Suppressor macrophage treated with lipopolysaccharide for 4 hours (primary cell): ENCODE results near the gene DGKD.
"Not testable (repeated sequence)": the region's sequence is repeated elsewhere in the genome, so short reads cannot be mapped to it uniquely, and the experiment has no call there.

Experiments
- DNase-seq: peaks from one replicate; pipeline ENCODE4 v3.0.0-alpha.2; 2020

Gene DGKD

DNA sequence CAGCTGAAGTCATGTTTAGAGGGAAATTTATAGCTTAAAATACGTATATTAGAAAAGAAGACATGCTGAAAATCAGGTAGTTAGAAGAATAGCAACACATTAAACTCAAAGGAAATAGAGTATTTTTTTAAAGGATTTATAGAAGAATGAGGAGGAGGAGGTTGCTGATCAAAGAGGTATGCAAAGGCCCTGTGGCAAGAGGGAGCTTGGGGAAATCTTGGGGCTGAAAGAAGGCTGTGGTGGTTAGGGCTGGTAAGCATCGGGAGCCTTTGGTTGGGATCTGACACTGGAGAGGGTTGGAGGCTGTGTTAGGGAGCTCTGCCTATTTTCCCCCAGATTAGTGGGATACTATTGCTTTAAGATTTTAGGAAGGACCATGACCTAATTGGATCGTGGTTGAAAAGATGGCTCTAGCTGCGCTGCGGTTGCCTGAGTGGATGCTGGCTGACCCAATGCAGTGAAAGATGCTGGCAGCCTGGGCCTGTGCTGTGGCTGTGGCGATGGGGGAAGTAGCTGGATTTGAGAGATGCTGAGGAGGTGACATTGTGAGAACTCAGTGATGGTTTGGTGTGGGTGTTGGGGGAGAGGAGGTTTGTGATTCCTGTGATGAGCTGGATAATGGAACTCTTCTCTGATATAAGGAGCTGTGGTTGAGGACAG lies 11.7 kb downstream of the DGKD start:
- DNase-seq: no peak

DNA sequence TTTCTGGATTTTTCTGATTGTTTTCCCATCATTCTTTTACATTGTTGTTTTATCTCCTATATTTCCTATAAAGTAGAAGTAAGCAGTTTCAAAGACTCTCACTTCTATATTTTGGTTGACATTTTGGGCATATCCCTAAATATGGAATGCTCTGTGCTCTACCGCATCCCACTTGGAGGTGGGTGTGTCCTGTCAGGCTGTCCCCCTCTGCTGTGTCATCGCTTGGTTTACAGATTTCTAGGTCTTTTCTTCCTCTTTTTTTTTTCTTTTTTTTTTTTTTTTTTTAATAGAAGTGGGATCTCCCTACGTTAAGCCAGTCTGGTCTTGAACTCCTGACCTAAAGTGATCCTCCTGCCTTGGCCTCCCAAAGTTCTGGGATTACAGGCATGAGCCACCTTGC lies 13.3 kb downstream of the DGKD start:
- DNase-seq: peak; percentile 53

DNA sequence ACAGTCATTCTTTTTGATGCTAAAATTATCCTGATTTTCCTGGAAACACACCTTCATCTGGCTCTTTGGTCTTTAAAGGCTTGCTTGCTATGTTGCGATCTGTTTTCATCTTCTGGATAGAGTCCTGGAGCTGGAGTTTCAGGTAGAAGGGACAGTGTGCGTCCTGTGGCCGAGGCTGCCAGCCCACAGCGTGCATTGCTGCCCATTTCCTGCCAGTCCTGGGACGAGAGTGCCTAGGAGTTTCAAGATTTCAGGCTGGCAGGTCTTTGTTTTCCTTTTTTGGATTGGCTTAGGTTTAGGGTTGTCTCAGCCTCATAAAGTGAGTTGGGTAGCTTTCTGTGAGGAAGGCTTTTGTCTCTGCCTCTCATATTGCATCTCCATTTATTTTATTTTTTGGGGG lies 14.5 kb downstream of the DGKD start:
- no peak for DNase-seq

DNA sequence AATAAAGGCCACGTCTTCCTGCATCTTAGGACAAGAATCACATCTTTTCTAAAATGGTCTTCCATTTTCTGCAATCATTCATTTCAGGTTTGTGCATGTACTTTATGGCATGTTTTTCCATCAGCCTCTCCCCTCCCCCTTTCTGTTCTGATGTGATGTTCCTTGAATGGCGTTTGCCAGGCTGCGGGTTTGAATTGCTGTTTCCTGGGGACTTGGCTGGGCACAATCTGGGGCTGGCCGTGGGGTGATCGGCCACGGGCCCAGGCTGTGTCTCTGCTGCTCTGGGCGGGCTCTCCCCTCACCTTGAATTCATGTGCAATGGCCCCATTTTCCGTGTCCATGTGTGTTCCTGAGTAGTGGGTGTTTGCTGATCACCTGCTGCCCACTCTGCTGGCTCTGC lies 15.2 kb downstream of the DGKD start:
- DNase-seq: no peak

DNA sequence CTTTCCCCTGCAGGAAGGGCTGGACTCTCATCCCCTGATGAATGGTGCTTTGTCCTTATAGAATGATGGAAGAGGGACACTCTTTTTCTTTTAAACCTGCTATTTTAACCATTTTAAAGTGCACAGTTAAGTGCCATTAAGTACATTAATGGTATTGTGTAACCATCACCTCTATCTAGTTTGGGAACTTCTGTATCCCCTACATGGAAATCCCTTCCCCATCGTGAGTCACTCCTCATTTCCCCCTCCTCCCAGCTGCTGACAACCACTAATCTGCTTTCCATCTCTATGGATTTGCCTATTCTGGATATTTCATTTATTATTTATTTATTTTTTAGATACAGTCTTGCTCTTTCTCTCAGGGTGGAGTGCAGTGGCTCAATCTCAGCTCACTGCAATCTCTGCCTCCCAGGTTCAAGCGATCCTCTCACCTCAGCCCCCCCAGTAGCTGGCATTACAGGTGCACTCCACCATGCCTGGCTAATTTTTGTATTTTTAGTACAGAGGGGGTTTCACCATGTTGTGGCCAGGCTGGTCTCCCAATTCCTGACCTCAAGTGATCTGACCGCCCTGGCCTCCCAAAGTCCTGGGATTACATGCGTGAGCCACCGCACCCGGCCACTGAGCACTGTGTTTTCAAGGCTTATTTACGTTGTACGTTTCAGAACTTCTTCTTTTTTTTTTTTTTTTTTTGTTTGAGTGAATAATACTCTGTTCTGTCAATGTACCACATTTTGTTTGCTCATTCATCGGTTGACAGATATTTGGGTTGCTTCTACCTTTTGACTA lies 15.8 kb downstream of the DGKD start:
- DNase-seq: peak; percentile 45

DNA sequence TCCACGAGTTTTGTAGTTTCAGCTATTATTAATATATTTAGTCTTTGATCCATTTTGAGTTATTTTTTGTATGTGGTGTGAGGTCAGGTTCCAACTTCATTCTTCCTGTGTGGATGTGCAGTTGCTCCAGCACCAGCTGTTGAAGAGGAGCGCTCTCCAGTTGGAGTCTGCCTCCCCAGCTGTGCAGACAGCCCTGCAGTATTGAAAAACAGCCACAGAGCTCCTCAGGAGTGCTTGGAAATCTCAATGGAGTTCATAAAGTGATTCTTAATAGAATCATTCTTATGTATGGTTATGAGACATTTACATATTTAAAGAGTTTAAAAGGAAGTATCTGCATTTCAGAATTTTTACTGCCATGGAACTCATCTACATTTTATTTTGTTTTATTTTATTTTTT lies 17.3 kb downstream of the DGKD start:
- no peak for DNase-seq

DNA sequence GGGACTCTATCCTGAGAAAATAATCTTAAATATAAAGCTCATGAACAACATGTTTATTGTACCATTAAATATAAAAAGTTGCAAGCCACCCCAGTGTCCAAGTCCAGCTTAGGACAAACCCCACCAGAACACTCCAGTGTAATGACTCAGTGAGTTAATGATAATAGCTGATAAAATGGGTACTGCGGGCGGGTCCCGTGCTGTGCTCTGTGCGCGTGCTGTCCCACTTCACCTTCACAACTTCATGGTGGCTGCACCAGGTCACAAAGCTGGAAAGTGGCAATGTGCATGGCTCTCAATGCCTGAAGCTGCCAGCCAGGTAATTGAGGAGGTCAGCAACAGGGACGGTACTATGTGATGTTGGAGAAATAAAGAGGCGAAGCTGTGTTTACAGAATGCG lies 18.6 kb downstream of the DGKD start:
- no peak for DNase-seq

DNA sequence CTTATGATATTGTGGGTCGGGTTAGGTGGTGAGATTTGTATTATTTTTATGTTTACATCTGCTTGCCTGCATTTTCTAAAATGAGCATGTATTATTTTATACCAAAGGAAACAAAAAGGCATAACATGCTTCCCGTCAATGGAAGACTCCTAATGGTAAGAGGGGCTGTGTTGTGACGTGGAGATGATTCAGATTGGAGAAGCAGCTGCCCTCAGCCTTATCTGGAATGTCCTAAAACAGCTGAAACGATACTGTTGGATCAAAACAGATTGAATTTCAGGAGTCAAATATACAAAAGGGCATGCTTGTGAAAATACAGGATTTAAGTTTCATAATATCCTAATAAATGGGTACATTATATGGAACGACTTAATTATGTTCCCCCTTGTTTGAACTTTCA lies 19.0 kb downstream of the DGKD start:
- DNase-seq: no peak

DNA sequence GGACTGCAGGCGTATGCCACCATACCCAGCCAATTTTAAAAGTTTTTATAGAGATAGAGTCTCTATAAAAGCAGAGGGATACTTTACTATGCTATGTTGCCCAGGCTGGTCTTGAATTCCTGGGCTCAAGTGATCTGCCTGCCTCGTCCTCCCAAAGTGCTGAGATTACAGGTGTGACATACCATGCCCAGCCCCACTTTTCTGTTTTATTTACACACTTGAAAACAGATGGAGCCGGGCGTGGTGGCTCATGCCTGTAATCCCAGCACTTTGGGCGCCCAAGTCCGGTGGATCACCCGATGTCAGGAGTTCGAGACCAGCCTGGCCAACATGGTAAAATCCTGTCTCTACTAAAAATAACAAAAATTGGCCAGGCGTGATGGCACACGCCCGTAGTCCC lies 20.5 kb downstream of the DGKD start:
- not testable (repeated sequence) for DNase-seq

DNA sequence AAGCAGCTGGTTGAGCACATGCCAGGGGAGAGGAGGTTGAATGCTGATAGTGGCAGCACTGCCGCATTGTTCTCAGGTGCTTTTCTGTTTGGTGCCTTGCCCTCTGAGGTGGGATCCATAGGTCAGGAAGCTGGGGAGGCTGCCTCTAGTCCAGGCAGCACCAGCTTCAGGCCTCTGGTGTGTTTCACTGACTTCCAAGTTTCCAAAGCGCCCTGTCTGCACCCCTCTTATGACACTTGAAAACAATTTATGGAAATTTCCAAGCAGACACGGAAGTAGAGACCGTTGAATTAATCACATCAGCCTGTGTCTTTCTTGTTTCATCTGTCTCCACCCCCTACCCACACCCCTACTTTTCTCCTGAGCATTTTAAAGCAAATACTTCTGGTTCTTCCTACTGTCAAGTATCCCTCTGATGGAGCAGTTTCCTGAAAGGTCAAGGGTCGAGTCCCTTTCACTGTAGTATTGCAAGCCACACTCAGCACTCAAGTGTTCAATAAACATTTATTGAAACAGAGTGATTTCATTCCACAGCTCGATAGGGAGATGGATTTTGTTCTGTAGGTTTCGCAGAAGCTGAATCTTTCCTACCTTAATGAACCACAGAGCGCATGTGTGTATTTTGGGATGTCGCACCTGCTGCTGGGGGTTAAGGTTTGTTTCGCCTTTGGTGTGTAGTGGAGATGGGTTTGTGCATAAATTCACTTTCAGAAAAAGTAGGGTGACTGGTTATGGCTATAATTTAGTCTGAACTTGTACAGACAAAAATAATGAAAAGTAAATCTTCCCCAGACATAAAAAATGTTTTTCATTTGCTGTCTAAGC lies 21.4 kb downstream of the DGKD start:
- DNase-seq: no peak

DNA sequence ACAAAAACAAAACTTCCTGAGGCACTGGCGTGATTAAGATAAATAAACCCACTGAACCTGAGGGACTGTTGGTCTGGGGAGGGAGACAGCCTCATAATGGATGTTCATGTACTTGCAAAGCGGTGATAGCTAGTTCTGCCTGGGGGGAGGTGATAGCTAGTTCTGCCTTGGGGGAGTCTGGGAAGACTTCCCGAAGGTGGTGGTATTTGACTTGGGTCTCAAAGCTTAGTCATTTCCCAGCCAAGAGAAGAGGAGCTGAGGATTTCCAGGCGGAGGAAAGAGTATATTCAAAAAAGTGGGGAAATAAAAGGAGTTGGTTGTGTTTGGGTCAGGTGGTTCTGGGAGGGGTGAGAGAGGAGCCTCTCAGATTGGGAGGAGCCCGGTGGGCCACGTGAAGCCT lies 24.7 kb downstream of the DGKD start:
- no peak for DNase-seq

DNA sequence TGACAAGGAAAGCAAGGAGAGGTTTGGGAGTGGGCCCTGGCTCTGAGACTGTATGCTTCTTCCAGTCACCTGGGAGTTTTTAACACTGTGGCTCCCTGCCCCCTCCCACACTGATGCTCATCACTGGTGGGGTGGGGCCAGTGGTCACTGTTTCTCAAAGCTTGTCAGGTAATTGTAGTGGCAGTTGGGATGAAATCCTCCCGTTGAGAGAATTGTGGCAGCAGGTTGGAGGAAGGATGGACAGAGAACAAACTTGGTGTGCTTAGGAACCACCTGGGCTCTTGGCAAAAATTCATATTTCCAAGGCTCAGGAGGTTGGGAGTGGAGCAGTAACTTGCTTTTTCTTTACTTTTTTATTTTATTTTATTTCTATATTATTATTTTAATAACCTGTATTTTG lies 25.1 kb downstream of the DGKD start:
- DNase-seq: no peak

DNA sequence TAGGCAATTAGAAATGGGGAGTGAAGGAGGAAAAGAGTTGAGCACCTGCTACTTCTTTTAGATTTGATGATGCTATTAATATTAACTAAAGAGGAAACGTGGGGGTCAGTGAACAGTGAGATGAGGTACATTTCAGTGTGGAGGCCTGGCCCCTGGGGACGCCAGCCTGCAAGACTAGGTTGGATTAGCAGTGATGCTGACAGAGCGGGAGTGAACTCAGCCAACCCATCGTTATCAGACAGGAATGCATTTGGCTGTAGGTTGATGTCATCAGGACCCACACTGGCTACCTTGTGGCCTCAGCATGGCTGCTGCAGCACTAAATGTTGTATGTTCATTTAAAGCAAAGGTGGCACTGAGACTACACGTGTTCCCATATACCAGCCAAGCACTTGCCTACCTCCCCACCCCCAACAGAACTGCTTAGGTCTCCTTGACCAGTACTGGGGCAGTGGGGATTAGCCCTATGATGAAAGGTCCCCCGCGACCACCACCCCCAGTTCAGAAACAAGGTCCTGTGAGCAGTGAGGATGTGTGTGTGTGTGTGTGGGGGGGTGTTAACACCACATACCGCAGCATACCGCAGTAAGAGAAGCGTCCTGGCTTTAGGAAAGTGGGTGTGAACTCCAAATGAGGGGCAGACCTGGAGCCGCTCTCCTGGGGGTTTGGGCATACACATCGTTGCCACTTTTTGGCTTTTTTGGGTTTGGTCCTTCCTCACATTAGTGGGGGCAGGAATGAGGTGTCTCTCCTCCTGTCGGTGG lies 26.0 kb downstream of the DGKD start:
- no peak for DNase-seq

DNA sequence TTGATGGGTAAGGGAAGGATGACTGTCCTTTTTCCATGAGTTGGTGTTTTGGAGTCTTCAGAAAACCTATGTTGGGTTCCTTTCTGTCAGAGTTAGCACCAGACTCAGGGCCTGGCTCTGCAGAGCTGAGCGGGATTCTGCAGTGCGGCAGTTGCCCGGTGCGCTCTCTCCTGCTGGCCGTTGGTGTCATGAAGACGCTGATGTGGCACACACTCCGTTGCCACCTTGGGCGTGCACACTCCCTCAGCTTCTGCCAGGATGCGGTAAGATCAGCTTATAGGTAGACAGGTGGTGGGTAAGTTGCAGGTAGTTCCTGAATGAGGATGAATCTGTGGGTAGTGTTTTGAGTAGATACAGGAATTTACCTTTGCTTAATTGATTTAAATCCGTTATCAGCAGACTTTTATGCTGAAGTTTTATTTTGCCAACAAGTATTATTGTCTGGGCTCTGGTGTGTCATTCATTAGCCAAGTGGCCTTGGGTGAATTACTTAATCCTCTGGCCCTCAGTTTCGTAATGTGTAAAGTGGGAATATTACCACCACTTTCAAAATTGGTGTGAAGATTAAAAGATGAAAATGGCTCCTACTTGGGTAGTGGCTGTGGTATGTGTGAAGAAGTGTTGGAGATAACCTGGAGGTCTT lies 26.8 kb downstream of the DGKD start:
- peak; percentile 33 for DNase-seq

DNA sequence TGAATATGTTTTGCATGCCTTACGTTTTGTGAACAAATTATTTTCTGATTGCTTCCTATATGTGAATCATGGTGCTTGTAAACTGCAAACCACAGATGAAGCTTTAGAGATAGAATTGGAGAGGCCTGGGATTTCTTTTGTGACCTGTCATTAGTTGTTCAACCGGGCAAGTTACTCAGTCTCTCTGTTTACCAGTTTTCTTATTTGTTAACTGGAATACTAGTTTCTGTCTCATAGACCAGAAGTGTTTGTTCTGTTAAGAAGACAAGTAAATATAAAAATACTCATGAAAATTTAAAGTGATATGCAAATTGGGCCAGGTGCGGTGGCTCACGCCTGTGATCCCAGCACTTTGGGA lies 27.3 kb downstream of the DGKD start:
- DNase-seq: no peak

DNA sequence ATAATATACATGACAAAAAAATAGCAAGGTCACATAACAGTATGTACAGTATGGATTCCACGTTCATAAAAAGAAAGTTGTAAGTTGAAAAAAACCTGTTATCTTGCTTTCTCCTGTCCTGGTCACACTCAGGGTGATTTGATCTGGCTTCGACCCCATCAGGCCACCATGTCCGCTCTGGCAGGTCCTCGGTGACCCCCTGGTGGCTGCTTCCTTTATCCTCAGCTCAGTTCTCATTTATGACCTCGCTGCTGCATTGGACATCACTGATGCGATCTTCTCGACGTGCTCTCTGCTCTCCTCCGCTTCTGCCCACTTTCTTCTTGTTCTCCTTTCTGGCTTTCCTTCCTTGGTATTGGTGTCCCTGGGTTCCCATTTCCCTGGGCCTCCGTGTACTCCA lies 29.7 kb downstream of the DGKD start:
- DNase-seq: peak; percentile 19

DNA sequence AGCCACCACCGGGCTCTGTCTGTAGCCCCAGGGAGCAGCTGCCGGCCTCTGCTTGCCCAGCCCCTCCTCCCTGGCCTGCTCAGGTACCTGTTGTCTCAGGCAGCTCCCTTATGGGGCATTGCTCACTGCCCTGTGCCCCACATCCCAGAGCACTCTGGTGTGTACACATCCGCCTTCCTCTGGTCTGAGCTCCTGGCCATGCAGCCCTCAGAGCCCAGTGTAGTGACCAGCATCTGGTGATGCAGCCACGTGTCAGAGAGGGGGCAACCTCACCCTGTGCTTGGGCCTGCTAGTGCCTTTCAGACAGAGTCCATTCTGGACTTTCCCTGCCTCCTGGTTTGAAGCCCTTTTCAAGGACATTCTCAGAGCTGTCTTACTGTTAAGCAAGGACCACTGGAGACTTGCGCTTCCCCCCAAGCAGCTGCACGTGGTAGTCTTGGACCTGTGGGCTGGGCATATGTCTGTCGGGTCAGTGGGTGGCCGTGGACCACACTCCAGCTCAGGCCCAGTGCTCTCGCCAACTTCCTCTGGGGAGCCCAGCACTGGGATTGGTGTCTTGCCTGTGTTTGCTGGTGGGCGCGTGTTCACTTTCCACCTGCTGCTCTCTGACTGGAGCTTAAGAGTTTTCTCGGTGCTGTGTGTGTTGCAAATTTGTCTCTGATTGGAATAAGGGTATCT lies 30.7 kb downstream of the DGKD start:
- no peak for DNase-seq

DNA sequence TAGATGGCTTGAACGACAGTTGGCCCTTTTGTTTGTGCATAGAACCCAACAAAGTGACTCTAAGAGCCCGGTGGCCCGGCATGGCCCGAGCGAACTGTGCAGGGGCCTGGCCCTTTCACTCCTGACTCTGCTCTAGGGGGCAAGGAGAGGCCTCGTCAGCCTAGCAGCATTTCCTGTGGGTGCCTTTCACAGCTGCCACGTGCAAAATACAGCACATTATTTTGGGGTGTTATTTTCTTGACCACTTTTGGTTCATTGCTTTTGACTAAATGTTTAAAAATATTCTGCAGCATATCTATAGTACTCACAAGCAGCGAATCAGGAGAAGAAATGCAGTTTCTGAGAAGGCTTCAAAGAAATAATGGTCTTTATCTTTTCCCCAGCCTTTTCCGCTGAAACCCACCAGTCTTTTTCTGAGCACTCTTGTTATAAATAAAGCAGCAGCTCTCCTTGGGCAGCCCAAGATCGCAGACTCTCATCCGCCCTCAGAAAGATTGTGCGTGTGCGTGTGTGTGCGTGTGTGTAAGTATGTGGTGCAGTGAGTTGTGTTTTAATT lies 31.3 kb downstream of the DGKD start:
- DNase-seq: no peak

DNA sequence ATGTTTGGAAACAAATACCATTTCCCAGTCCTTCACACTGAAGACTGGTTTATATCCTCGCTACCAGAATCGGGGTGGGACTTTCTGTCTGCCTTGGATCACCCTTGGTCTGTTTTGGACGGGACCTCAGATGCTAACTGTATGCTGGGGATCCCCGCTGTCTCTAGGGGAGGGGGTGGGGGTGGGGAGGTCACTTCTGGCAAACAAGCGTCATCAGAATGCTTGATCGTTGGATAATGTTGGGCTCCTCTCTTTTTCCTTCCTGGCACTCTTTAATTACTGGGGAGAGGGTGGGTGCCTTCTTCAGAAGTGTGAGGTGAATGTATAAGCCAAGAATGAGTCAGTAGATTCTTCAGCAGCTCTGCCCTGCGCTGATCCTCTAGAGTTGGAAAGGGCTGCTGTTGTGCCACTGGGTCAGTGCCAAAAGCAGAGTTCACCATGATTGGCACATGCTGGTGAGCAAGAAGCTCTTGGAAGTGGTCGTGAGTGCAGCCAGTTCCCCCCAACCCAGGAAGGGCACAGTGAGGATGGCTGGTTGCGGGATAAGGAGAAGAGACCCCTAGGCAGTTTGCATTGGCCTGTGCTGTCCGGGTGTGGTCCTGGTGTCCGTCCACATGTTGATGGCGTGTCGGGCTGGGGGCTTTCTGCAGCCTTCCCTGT lies 32.2 kb downstream of the DGKD start:
- DNase-seq: no peak

DNA sequence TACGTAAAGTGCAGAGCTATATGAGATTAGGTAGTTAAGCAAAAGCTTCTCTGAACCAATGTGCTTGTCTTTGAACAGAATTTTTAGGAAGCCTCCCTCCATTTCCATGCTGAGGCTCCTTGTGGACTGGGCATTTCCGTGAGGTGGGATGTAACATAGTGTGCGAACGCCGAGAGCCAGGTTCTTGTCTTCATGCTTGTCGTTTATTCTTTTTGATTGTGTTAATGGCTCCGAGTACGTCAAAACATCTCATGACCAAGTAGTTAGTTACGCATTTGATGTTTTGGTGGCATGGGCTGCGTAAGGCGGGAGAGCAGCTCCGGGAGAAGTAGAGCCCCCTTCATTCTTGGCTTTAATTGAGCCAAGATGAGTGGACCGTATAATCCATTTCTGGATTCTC lies 32.9 kb downstream of the DGKD start:
- DNase-seq: no peak
